ENCODE results near the gene TBC1D7. TPM values are rescaled to one million over a fixed set of nuclear protein-coding genes. Genes with fewer than 3 reads are reported as not detected.

TBC1D7 gene
- total and polyA plus RNA-seq, 10 of the 15 experiments (the other 5 are each of a cell fraction or from before 2014, with no cell fraction given), result 20.1 to 65.9 (median 31.3) TPM

- TF ChIP-seq ZBTB4 (CRISPR knock-in tag; IDR thresholded peaks at IDR 0.05) (no peak), BHLHE40 (IDR thresholded peaks at IDR 0.05; ENCODE audit: borderline replicate concordance in 1 of 2, low read depth in 2 of 2, low read length in 1 of 2) (peak; percentile 87 to 90), CBX5 (IDR thresholded peaks at IDR 0.05; ENCODE audit: low read depth) (peak; percentile 78; the same call in 1 of the 2 replicates), HDAC2 (IDR thresholded peaks at IDR 0.05) (no peak), KLF5 (IDR thresholded peaks at IDR 0.05; ENCODE audit: partially characterized antibody) (peak; percentile 72), ZZZ3 (IDR thresholded peaks at IDR 0.05; ENCODE audit: control insufficient read depth, insufficient read length, low read depth) (no peak), CHD4 (IDR thresholded peaks at IDR 0.05) (no peak), ZNF274 (IDR thresholded peaks at IDR 0.05; ENCODE audit: insufficient read depth, insufficient read length) (no peak), POLR2AphosphoS5 (IDR thresholded peaks at IDR 0.05; ENCODE audit: low read length) (no peak), MYB (IDR thresholded peaks at IDR 0.05; ENCODE audit: borderline replicate concordance, low read depth, low read length) (no peak), STAT3 (IDR thresholded peaks at IDR 0.05; ENCODE audit: low read depth, low read length) (no peak), BCL11A (IDR thresholded peaks at IDR 0.05; ENCODE audit: low read depth, low read length) (peak; percentile 81; the same call in 1 of the 2 replicates), ZNF217 (IDR thresholded peaks at IDR 0.05) (peak; percentile 95), SP1 (IDR thresholded peaks at IDR 0.05; ENCODE audit: low read depth, low read length) (peak; percentile 52), YBX1 (IDR thresholded peaks at IDR 0.05) (no peak), NFYB (IDR thresholded peaks at IDR 0.05; ENCODE audit: insufficient read depth, low read depth, low read length) (no peak), JUND (IDR thresholded peaks at IDR 0.05; ENCODE audit: low read depth, low read length) (no peak), JUNB (IDR thresholded peaks at IDR 0.05) (peak; percentile 76), HSF1 (IDR thresholded peaks at IDR 0.05; ENCODE audit: low read depth, low read length) (no peak), BCL3 (IDR thresholded peaks at IDR 0.05; ENCODE audit: borderline replicate concordance, insufficient read depth, low read depth, low read length, poor library complexity, severe bottlenecking) (peak; percentile 91), BACH1 (IDR thresholded peaks at IDR 0.05; ENCODE audit: borderline replicate concordance) (no peak; the same call in 1 of the 2 replicates), MXI1 (IDR thresholded peaks at IDR 0.05; ENCODE audit: low read depth, low read length) (peak; percentile 81), EED (IDR thresholded peaks at IDR 0.05; ENCODE audit: low read depth) (peak; percentile 85; the same call in 1 of the 2 replicates), CBFB (IDR thresholded peaks at IDR 0.05; ENCODE audit: low read depth) (peak; percentile 82), PAX8 (IDR thresholded peaks at IDR 0.05) (no peak), CHD2 (IDR thresholded peaks at IDR 0.05; ENCODE audit: borderline replicate concordance, low read depth, low read length) (peak; percentile 43; the same call in 1 of the 2 replicates)
- TF ChIP-seq, protein P1, sequence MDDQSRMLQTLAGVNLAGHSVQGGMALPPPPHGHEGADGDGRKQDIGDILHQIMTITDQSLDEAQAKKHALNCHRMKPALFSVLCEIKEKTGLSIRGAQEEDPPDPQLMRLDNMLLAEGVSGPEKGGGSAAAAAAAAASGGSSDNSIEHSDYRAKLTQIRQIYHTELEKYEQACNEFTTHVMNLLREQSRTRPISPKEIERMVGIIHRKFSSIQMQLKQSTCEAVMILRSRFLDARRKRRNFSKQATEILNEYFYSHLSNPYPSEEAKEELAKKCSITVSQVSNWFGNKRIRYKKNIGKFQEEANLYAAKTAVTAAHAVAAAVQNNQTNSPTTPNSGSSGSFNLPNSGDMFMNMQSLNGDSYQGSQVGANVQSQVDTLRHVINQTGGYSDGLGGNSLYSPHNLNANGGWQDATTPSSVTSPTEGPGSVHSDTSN (IDR thresholded peaks at IDR 0.05; ENCODE audit: insufficient replicate concordance, low read depth, low read length), result peak; percentile 79
Observed at GRCh38 chr6:13259393-13259792, 68.9 kb downstream of the TBC1D7 start (continued).

Data from GM12878 (cell line).